ENCODE data around the gene CHST12.
"Not testable (repeated sequence)": the region's sequence is repeated elsewhere in the genome, so short reads cannot be mapped to it uniquely, and the experiment has no call there.

CHST12 gene

GRCh38 chr7:2403014-2403717, at the start of gene CHST12:
Gene CHST12 (plus strand): TSS chr7:2403611. CDS start chr7:2432640, 29,029 bp downstream.
- peak; percentile 90 for DNase-seq

- DNase-seq, result peak; percentile 68
Measured at GRCh38 chr7:2353936-2354185, 49.5 kb upstream of the CHST12 start.

GRCh38 chr7:2354186-2354938, 49.0 kb upstream of the CHST12 start, which contains the start of gene EIF3B:
Gene EIF3B (plus strand): TSS chr7:2354827. CDS start chr7:2354922, 95 bp downstream.
- DNase-seq, result peak; percentile 84

- DNase-seq, result no peak
Measured at GRCh38 chr7:2354939-2355704, 48.3 kb upstream of the CHST12 start.

GRCh38 chr7:2355705-2356008, 47.8 kb upstream of the CHST12 start:
- no peak for DNase-seq

- no peak for DNase-seq
Measured at GRCh38 chr7:2357165-2357564, 46.2 kb upstream of the CHST12 start.

GRCh38 chr7:2357571-2357970, 45.8 kb upstream of the CHST12 start:
- DNase-seq, result no peak

GRCh38 chr7:2358968-2359527, 44.4 kb upstream of the CHST12 start:
- no peak for DNase-seq

- no peak for DNase-seq
Measured at GRCh38 chr7:2359610-2360009, 43.8 kb upstream of the CHST12 start.

- DNase-seq, result no peak
Measured at GRCh38 chr7:2360796-2361195, 42.6 kb upstream of the CHST12 start.

GRCh38 chr7:2362385-2363088, 40.9 kb upstream of the CHST12 start:
- DNase-seq, result no peak

GRCh38 chr7:2369139-2369538, 34.3 kb upstream of the CHST12 start:
- no peak for DNase-seq

- no peak for DNase-seq
Measured at GRCh38 chr7:2371329-2371728, 32.1 kb upstream of the CHST12 start.

GRCh38 chr7:2372724-2373123, 30.7 kb upstream of the CHST12 start:
- DNase-seq, result no peak

- no peak for DNase-seq
Measured at GRCh38 chr7:2373124-2373556, 30.3 kb upstream of the CHST12 start.

- no peak for DNase-seq
Measured at GRCh38 chr7:2373646-2374045, 29.8 kb upstream of the CHST12 start.

GRCh38 chr7:2374401-2374800, 29.0 kb upstream of the CHST12 start:
- no peak for DNase-seq

- DNase-seq, result no peak
Measured at GRCh38 chr7:2374830-2375728, 28.3 kb upstream of the CHST12 start.

- DNase-seq, result no peak
Measured at GRCh38 chr7:2376351-2377154, 26.9 kb upstream of the CHST12 start.

- not testable (repeated sequence) for DNase-seq
Measured at GRCh38 chr7:2377492-2377891, 25.9 kb upstream of the CHST12 start.

- DNase-seq, result not testable (repeated sequence)
Measured at GRCh38 chr7:2378125-2378524, 25.3 kb upstream of the CHST12 start.

All from NCI-H1048 (cell line).